ENCODE measurements around the gene CFTR. TPM values are rescaled to one million over a fixed set of nuclear protein-coding genes. Genes with fewer than 3 reads are reported as not detected.

Gene CFTR
- total RNA-seq, 4 donors from 2014 or later: 36.4 to 72.7 (median 49.7) TPM

DNA sequence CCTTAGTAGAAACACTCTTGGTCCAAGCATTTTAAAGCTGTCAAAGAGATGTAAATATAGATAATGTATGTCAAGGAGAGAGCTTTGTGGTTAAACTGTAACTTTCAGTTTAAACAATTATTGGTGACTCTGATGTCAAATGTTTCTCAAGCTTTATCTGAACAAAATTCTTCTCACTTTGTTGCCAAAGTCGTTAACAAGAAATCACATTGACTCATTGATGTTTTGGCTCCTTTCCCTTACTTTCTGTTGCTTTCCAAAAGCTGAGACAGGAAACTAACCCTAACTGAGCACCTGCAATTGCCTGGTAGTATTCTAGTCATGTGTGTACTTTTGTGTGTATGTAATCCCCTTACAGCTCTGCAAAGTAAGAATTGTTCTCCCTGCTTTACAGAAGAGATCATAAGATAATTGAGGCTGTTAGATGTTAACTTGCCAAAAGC, 108.5 kb downstream of the CFTR start:
- DNase-seq: no peak
- Histone ChIP-seq H3K36me3 (no peaks in the 10 kb centered on the region), H3K27ac (no peak overlapping the region), H3K4me1 (peaks cover 0 to 3% (median 0%) of the 10 kb centered on the region in 4 donors), H3K9me3 (no peaks in the 10 kb centered on the region), H3K4me3 (no peak overlapping the region), H3K27me3 (no peaks in the 10 kb centered on the region)
- TF ChIP-seq, protein P1, sequence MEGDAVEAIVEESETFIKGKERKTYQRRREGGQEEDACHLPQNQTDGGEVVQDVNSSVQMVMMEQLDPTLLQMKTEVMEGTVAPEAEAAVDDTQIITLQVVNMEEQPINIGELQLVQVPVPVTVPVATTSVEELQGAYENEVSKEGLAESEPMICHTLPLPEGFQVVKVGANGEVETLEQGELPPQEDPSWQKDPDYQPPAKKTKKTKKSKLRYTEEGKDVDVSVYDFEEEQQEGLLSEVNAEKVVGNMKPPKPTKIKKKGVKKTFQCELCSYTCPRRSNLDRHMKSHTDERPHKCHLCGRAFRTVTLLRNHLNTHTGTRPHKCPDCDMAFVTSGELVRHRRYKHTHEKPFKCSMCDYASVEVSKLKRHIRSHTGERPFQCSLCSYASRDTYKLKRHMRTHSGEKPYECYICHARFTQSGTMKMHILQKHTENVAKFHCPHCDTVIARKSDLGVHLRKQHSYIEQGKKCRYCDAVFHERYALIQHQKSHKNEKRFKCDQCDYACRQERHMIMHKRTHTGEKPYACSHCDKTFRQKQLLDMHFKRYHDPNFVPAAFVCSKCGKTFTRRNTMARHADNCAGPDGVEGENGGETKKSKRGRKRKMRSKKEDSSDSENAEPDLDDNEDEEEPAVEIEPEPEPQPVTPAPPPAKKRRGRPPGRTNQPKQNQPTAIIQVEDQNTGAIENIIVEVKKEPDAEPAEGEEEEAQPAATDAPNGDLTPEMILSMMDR (IDR thresholded peaks at IDR 0.05): no peak
- TF ChIP-seq POLR2A (IDR thresholded peaks at IDR 0.05): no peak

DNA sequence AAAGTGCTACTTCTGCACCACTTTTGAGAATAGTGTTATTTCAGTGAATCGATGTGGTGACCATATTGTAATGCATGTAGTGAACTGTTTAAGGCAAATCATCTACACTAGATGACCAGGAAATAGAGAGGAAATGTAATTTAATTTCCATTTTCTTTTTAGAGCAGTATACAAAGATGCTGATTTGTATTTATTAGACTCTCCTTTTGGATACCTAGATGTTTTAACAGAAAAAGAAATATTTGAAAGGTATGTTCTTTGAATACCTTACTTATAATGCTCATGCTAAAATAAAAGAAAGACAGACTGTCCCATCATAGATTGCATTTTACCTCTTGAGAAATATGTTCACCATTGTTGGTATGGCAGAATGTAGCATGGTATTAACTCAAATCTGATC, 110.4 kb downstream of the CFTR start:
- Histone ChIP-seq H3K27me3 (no peaks in the 10 kb centered on the region), H3K4me1 (peaks cover 0 to 3% (median 0%) of the 10 kb centered on the region in 4 donors), H3K36me3 (no peaks in the 10 kb centered on the region), H3K9me3 (no peaks in the 10 kb centered on the region), H3K27ac (no peak overlapping the region), H3K4me3 (no peak overlapping the region)
- no peak for DNase-seq
- TF ChIP-seq POLR2A (IDR thresholded peaks at IDR 0.05): no peak
- TF ChIP-seq, protein P1 (IDR thresholded peaks at IDR 0.05): no peak

DNA sequence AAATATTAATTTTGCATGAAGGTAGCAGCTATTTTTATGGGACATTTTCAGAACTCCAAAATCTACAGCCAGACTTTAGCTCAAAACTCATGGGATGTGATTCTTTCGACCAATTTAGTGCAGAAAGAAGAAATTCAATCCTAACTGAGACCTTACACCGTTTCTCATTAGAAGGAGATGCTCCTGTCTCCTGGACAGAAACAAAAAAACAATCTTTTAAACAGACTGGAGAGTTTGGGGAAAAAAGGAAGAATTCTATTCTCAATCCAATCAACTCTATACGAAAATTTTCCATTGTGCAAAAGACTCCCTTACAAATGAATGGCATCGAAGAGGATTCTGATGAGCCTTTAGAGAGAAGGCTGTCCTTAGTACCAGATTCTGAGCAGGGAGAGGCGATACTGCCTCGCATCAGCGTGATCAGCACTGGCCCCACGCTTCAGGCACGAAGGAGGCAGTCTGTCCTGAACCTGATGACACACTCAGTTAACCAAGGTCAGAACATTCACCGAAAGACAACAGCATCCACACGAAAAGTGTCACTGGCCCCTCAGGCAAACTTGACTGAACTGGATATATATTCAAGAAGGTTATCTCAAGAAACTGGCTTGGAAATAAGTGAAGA, 112.3 kb downstream of the CFTR start:
- H3K36me3 ChIP-seq: no peaks in the 10 kb centered on the region
- no peak for DNase-seq
- TF ChIP-seq, protein P1 (IDR thresholded peaks at IDR 0.05): no peak
- no peak overlapping the region for H3K27ac ChIP-seq
- H3K4me3 ChIP-seq: no peak overlapping the region
- H3K4me1 ChIP-seq: peaks cover 0 to 3% (median 0%) of the 10 kb centered on the region in 4 donors
- H3K9me3 ChIP-seq: no peaks in the 10 kb centered on the region
- H3K27me3 ChIP-seq: no peaks in the 10 kb centered on the region

DNA sequence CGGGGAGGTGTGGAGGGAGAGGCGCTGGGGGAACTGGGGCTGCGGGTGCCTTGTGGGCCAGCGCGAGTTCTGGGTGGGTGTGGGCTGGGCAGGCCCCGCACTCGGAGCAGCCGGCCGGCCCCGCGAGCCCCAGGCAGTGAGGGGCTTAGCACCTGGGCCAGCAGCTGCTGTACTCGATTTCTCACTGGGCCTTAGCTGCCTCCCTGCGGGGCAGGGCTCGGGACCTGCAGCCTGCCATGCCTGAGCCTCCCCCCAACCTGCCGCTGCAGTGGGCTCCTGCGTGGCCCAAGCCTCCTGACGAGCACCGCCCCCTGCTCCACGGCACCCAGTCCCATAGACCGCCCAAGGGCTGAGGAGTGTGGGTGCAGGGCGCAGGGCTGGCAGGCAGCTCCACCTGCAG, 116.3 kb downstream of the CFTR start:
- Histone ChIP-seq H3K27me3 (no peaks in the 10 kb centered on the region), H3K4me3 (no peak overlapping the region), H3K9me3 (no peaks in the 10 kb centered on the region), H3K4me1 (no peaks in the 10 kb centered on the region), H3K27ac (no peak overlapping the region), H3K36me3 (no peaks in the 10 kb centered on the region)
- no peak for TF ChIP-seq POLR2A (IDR thresholded peaks at IDR 0.05)
- TF ChIP-seq, protein P1 (IDR thresholded peaks at IDR 0.05): no peak
- no peak for DNase-seq

DNA sequence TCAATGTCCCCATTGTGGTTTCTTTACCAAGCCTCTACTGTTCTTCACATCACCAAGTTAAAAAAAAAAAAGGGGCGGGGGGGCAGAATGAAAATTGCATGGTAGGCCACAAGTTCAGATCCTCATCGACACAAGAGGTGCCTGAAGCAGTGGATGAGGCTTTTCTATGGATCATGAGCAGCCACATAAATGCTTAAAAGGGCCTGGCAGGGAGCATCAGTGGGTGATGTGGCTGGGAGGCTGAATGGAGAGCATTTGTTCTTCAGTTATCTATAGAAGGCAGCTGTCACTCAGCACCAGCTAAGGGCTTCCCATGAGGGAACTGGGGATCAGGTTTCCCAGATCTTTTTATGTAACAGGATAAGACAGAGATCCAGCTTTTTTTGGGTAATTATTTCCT, 117.9 kb downstream of the CFTR start:
- H3K9me3 ChIP-seq: no peaks in the 10 kb centered on the region
- H3K27me3 ChIP-seq: no peaks in the 10 kb centered on the region
- H3K4me1 ChIP-seq: no peaks in the 10 kb centered on the region
- no peak overlapping the region for H3K4me3 ChIP-seq
- H3K36me3 ChIP-seq: no peaks in the 10 kb centered on the region
- no peak for TF ChIP-seq POLR2A (IDR thresholded peaks at IDR 0.05)
- TF ChIP-seq, protein P1 (IDR thresholded peaks at IDR 0.05): no peak
- no peak overlapping the region for H3K27ac ChIP-seq
- DNase-seq: no peak

DNA sequence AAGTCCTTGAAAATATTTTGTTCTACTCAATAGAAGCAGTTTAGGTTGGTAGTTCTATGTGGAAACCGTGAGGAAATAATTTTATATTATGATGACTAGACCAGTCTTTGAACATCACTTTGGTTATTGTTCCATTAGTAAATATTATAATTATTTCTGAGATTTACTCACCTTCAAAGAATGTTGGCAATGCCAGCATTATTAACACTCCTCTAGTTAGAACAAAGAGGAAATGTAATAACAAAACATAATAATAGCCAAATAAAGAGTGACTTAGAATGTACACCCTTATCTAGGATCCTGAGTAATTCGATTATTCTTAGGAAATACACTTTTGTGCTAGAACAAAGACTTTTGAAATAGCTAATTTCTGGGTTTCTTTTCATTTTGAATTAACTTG, 121.1 kb downstream of the CFTR start:
- DNase-seq: no peak
- Histone ChIP-seq H3K4me1 (no peaks in the 10 kb centered on the region), H3K27ac (no peak overlapping the region), H3K27me3 (no peaks in the 10 kb centered on the region), H3K9me3 (no peaks in the 10 kb centered on the region), H3K36me3 (no peaks in the 10 kb centered on the region), H3K4me3 (no peak overlapping the region)
- no peak for TF ChIP-seq POLR2A (IDR thresholded peaks at IDR 0.05)
- TF ChIP-seq, protein P1 (IDR thresholded peaks at IDR 0.05): no peak

All from Peyer's patch (tissue), 4 donors.